GM12865 (cell line): ENCODE results near the gene PKN1.
A peak's percentile ranks its signal among the peaks of the same experiment; 100 is the strongest.

Source experiments
- DNase-seq: peaks from one replicate; pipeline ENCODE4 v3.0.0; 2010; ENCODE audit warnings: low read depth
- H3K4me3 ChIP-seq: 2 replicates; pipeline ENCODE4 v1.5.1; 2011; ENCODE audit warnings: mild to moderate bottlenecking, low read depth, low read length, control low read depth
- CTCF ChIP-seq: IDR thresholded peaks from 2 replicates; pipeline ENCODE4 v1.5.1; 2011; ENCODE audit warnings: low read length, control low read depth, low read depth, inconsistent platforms; ENCODE audit not compliant: insufficient read depth; ENCODE audit errors: missing control alignments

Gene PKN1

GRCh38 chr19:14479309-14479974, 46.3 kb downstream of the PKN1 start:
- H3K4me3 ChIP-seq: no peak overlapping the region
- no peak for TF ChIP-seq CTCF
- no peak for DNase-seq

GRCh38 chr19:14479975-14480699, 47.0 kb downstream of the PKN1 start:
- TF ChIP-seq CTCF: peak; percentile 95
- no peak overlapping the region for H3K4me3 ChIP-seq
- peak; percentile 65 for DNase-seq

- no peak overlapping the region for H3K4me3 ChIP-seq
- no peak for DNase-seq
- TF ChIP-seq CTCF: no peak
Measured at GRCh38 chr19:14480700-14481079, 47.6 kb downstream of the PKN1 start.

- TF ChIP-seq CTCF: no peak
- H3K4me3 ChIP-seq: no peak overlapping the region
- no peak for DNase-seq
Measured at GRCh38 chr19:14482172-14482941, 49.3 kb downstream of the PKN1 start.

- TF ChIP-seq CTCF: no peak
- no peak overlapping the region for H3K4me3 ChIP-seq
- no peak for DNase-seq
Measured at GRCh38 chr19:14487370-14488125, 54.4 kb downstream of the PKN1 start.

DNA sequence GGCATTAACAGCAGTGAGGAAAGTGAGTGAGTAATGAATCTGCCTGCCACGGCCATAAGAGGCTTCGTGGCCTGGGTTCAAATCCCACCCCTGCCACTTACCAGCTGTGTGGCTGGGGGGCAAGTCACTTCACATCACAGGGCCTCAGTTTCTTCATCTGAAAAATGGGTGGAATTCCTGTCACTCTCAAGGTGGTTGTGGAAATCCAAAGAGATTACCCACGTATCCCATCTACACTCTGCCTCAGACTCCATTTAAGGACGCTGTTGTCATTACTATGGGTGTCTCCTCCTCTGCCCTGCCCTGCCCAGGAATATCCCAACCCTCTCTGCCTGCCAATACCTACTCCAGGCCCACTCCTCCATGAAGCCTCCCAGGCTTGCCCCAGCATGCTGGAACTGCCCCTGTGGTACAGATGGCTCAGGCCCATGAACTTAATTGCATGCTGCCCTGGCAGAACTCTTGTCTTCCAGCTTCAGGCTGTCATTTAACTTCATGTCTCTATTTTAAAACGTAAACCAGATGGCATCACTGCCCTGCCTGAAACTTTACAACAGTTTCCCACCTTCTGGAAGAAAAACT, 59.7 kb downstream of the PKN1 start:
- TF ChIP-seq CTCF: no peak
- H3K4me3 ChIP-seq: no peak overlapping the region
- DNase-seq: no peak
